ENCODE results near the gene EPYC. TPM values are rescaled to one million over a fixed set of nuclear protein-coding genes. Genes with fewer than 3 reads are reported as not detected.

EPYC gene
- total RNA-seq, 1 donor from 2014 or later = 0.39 TPM

- Mint-ChIP-seq H3K36me3 (ENCODE audit: low read depth, unreplicated experiment) (no peaks in the 10 kb centered on the region), H3K9me3 (ENCODE audit: unreplicated experiment) (no peaks in the 10 kb centered on the region), H3K27me3 (ENCODE audit: low read depth, unreplicated experiment) (no peaks in the 10 kb centered on the region), H3K27ac (ENCODE audit: unreplicated experiment) (no peak overlapping the region), H3K4me3 (ENCODE audit: unreplicated experiment) (no peak overlapping the region), H3K4me1 (ENCODE audit: low read depth, unreplicated experiment) (no peaks in the 10 kb centered on the region)
- Histone ChIP-seq H2AFZ (ENCODE audit: low read depth, low read length) (no peak overlapping the region), H4K20me1 (ENCODE audit: insufficient read depth, low read length) (no peaks in the 10 kb centered on the region), H3K4me3 (ENCODE audit: insufficient read depth, low read depth, low read length) (no peak overlapping the region), H3K79me2 (ENCODE audit: insufficient read depth, low read length) (no peaks in the 10 kb centered on the region), H3K9ac (ENCODE audit: low read length) (no peak overlapping the region), H3K9me3 (ENCODE audit: insufficient read depth, low read depth, low read length) (no peaks in the 10 kb centered on the region), H3K36me3 (ENCODE audit: insufficient read depth, low read length) (no peaks in the 10 kb centered on the region), H3K27ac (ENCODE audit: low read depth, low read length) (no peak overlapping the region), H3K4me1 (ENCODE audit: insufficient read depth, low read length) (no peaks in the 10 kb centered on the region), H3K4me2 (ENCODE audit: low read length) (no peak overlapping the region), H3K27me3 (ENCODE audit: insufficient read depth, low read length) (no peaks in the 10 kb centered on the region)
- TF ChIP-seq CTCF (IDR thresholded peaks at IDR 0.05; ENCODE audit: insufficient read depth, low read depth, low read length) (no peak), EZH2 (IDR thresholded peaks at IDR 0.05; ENCODE audit: insufficient read depth, low read length) (no peak)
- FAIRE-seq (no peak), DNase-seq (ENCODE audit: low read depth) (no peak)
These were observed 39.6 kb downstream of the EPYC start for GRCh38 chr12:90965204-90965603.

GRCh38 chr12:90964616-90965015 lies 40.2 kb downstream of the EPYC start:
- no peaks in the 10 kb centered on the region for H4K20me1 ChIP-seq (ENCODE audit: insufficient read depth, low read length)
- no peaks in the 10 kb centered on the region for H3K79me2 ChIP-seq (ENCODE audit: insufficient read depth, low read length)
- H3K27me3 Mint-ChIP-seq (ENCODE audit: low read depth, unreplicated experiment) = no peaks in the 10 kb centered on the region
- no peak overlapping the region for H3K4me3 ChIP-seq (ENCODE audit: insufficient read depth, low read depth, low read length)
- H3K27ac ChIP-seq (ENCODE audit: low read depth, low read length) = no peak overlapping the region
- H3K9ac ChIP-seq (ENCODE audit: low read length) = no peak overlapping the region
- no peaks in the 10 kb centered on the region for H3K27me3 ChIP-seq (ENCODE audit: insufficient read depth, low read length)
- no peak overlapping the region for H3K27ac Mint-ChIP-seq (ENCODE audit: unreplicated experiment)
- no peak overlapping the region for H3K4me2 ChIP-seq (ENCODE audit: low read length)
- no peak for TF ChIP-seq EZH2 (IDR thresholded peaks at IDR 0.05; ENCODE audit: insufficient read depth, low read length)
- no peak for TF ChIP-seq CTCF (IDR thresholded peaks at IDR 0.05; ENCODE audit: insufficient read depth, low read depth, low read length)
- no peaks in the 10 kb centered on the region for H3K4me1 ChIP-seq (ENCODE audit: insufficient read depth, low read length)
- H2AFZ ChIP-seq (ENCODE audit: low read depth, low read length) = no peak overlapping the region
- no peaks in the 10 kb centered on the region for H3K36me3 ChIP-seq (ENCODE audit: insufficient read depth, low read length)
- no peaks in the 10 kb centered on the region for H3K9me3 Mint-ChIP-seq (ENCODE audit: unreplicated experiment)
- H3K4me1 Mint-ChIP-seq (ENCODE audit: low read depth, unreplicated experiment) = no peaks in the 10 kb centered on the region
- no peaks in the 10 kb centered on the region for H3K9me3 ChIP-seq (ENCODE audit: insufficient read depth, low read depth, low read length)
- H3K4me3 Mint-ChIP-seq (ENCODE audit: unreplicated experiment) = no peak overlapping the region
- H3K36me3 Mint-ChIP-seq (ENCODE audit: low read depth, unreplicated experiment) = no peaks in the 10 kb centered on the region
- FAIRE-seq (no peak), DNase-seq (ENCODE audit: low read depth) (no peak)

GRCh38 chr12:90963946-90964345 lies 40.8 kb downstream of the EPYC start:
- Histone ChIP-seq H4K20me1 (ENCODE audit: insufficient read depth, low read length) (no peaks in the 10 kb centered on the region), H3K9ac (ENCODE audit: low read length) (no peak overlapping the region), H3K4me1 (ENCODE audit: insufficient read depth, low read length) (no peaks in the 10 kb centered on the region), H3K79me2 (ENCODE audit: insufficient read depth, low read length) (no peaks in the 10 kb centered on the region), H3K4me3 (ENCODE audit: insufficient read depth, low read depth, low read length) (no peak overlapping the region), H3K4me2 (ENCODE audit: low read length) (no peak overlapping the region), H2AFZ (ENCODE audit: low read depth, low read length) (no peak overlapping the region), H3K36me3 (ENCODE audit: insufficient read depth, low read length) (no peaks in the 10 kb centered on the region), H3K27me3 (ENCODE audit: insufficient read depth, low read length) (no peaks in the 10 kb centered on the region), H3K9me3 (ENCODE audit: insufficient read depth, low read depth, low read length) (no peaks in the 10 kb centered on the region), H3K27ac (ENCODE audit: low read depth, low read length) (no peak overlapping the region)
- no peak for TF ChIP-seq EZH2 (IDR thresholded peaks at IDR 0.05; ENCODE audit: insufficient read depth, low read length)
- TF ChIP-seq CTCF (IDR thresholded peaks at IDR 0.05; ENCODE audit: insufficient read depth, low read depth, low read length) = no peak
- H3K4me3 Mint-ChIP-seq (ENCODE audit: unreplicated experiment) = no peak overlapping the region
- FAIRE-seq (no peak), DNase-seq (ENCODE audit: low read depth) (no peak)
- H3K4me1 Mint-ChIP-seq (ENCODE audit: low read depth, unreplicated experiment) = no peaks in the 10 kb centered on the region
- no peak overlapping the region for H3K27ac Mint-ChIP-seq (ENCODE audit: unreplicated experiment)
- H3K36me3 Mint-ChIP-seq (ENCODE audit: low read depth, unreplicated experiment) = no peaks in the 10 kb centered on the region
- no peaks in the 10 kb centered on the region for H3K9me3 Mint-ChIP-seq (ENCODE audit: unreplicated experiment)
- H3K27me3 Mint-ChIP-seq (ENCODE audit: low read depth, unreplicated experiment) = no peaks in the 10 kb centered on the region
